HG03565 (cell line): ENCODE measurements around the gene GPATCH8.
"Not testable (repeated sequence)": the region's sequence is repeated elsewhere in the genome, so short reads cannot be mapped to it uniquely, and the experiment has no call there.

ENCODE experiments used
- ATAC-seq: cut with Tn5 transposase; IDR thresholded peaks from one replicate; pipeline ENCODE4 v1.9.1; 2021; ENCODE audit warnings: mild to moderate bottlenecking, moderate library complexity; ENCODE audit not compliant: unreplicated experiment

GPATCH8 gene

DNA sequence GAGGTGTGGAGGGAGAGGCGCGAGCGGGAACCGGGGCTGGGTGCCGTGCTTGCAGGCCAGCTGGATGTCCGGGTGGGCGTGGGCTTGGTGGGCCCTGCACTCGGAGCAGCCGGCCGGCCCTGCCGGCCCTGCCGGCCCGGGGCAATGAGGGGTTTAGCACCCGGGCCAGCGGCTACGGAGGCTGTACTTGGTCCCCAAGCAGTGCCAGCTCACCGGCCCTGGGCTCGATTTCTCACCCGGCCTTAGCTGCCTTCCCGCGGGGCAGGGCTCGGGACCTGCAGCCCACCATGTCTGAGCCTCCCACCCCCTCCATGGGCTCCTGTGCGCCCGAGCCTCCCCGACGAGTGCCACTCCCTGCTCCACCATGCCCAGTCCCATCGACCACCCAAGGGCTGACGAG, 24.7 kb upstream of the GPATCH8 start:
- no peak for ATAC-seq

DNA sequence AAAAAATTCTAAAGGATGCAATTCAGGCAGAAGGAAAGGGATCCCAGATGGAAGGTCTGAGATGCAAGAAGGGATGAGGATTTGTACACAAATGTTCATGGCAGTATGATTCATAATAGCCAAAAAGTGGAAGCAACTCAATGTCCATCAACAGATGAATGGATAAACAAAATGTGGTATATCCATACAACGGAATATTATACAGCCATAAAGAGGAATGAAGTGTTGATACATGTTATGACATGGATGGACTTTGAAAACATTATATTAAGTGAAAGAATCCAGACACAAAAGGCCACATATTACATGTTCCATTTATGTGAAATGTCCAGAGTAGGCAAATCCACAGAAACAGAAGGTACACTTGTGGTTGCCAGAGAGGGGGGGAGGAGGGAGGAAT, 23.9 kb upstream of the GPATCH8 start:
- ATAC-seq: no peak

DNA sequence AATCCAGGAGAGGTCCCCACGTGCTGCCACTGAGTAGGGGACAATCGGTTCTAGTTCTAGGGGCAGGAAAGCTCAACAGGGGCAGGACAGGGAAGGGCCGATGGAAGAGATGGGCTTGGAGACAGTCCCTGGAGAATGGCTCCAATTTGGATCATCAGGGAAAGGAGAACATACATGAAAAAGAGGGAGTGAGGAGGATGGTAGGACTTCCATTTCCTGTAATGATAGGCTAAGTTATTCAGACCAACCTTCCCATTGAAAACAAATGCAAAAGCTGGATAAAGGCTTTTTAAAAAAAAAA, 20.4 kb upstream of the GPATCH8 start:
- no peak for ATAC-seq

DNA sequence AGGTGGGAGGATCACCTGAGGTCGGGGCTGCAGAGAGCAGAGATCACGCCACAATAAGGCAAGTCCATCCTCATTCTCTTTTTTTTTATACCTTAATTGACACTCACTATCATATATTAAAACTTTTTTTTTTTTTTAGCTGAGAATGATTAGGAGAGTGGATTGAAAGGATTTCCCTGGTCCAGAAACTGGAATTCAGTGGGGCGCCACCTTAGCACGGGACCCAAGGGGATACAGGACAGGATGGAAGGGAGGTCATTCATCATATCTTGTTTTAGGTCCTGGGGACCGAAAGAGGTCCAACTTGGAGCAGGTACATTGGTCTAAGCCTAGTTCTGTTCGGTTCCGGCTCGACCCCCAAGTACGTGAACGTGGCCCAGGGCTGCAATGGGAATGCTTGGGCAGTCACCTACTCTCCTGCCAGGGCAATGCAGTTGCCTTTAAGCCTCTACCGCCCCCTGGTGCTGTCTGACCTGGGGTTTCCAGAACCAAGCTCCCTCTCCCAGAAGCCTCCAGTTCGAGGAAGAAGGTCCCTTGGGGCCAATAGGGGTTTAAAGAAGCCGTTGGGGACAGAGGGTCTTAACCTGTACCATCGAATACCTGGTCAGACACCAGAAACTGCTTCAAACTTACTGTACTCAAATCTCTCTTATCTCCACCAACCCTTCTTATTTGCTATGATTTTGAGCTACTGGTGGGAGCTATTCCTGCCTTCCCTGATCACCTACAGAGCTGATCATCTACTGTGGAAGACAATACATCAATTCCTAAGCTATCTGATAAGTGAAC, 19.9 kb upstream of the GPATCH8 start:
- ATAC-seq: no peak

DNA sequence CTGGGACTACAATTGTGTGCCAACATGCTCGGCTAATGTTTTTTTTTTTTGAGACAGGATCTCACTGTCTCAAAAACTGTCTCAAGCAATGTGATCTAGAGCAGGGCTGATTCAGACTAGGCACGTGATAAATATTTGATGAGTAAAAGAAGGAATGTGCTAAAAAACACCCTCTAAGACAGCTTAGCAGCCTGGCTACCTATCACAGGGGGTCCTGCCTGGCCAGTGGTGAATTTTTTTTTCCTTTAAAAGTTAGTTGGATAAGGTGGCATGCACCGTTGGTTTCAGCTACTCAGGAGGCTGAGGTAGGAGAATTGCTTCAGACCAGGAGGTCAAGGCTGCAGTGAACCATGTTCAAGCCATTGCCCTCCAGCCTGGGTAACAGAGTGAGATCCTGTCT, 14.8 kb upstream of the GPATCH8 start:
- no peak for ATAC-seq

DNA sequence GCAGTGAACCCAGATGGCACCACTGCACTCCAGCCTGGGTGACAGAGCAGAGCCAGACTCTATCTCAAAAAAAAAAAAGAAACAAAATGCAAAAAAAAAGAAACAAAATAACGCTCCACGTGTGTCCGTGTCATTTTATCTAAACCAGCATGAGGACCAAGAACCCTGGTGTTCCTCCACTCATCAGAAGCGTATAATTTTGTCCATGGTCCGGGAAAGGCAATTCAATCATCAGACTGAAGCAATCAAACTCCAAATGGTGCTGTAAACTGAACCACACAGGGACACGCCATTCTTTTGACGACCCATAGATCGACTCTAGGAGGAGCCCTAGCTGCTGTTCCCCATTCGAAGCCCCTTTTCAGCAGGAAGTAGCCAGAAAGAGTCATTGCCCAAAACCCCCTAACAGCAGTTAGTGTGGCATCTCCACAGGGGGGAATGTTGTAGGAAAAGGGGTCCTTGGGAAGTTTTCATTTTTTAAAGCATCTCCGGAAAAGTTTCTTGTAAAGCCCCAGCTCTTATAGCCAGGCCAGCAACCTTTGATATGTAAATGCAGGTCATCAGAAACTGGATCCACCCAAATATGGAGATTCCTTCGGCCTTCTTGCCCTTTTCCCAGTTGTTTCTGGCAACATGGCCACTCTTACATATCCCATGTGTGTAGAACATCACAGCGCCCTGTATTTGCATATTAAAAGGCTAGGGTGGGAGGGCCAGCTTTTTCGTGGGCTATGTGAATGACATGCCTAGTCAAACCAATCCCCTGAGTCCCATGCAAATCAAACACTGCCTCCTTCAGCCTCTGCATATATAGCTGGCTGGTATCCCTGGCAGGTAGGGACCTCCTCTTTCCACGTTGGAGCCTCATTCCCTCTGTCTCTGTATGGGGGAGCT, 8.3 kb upstream of the GPATCH8 start:
- not testable (repeated sequence) for ATAC-seq

DNA sequence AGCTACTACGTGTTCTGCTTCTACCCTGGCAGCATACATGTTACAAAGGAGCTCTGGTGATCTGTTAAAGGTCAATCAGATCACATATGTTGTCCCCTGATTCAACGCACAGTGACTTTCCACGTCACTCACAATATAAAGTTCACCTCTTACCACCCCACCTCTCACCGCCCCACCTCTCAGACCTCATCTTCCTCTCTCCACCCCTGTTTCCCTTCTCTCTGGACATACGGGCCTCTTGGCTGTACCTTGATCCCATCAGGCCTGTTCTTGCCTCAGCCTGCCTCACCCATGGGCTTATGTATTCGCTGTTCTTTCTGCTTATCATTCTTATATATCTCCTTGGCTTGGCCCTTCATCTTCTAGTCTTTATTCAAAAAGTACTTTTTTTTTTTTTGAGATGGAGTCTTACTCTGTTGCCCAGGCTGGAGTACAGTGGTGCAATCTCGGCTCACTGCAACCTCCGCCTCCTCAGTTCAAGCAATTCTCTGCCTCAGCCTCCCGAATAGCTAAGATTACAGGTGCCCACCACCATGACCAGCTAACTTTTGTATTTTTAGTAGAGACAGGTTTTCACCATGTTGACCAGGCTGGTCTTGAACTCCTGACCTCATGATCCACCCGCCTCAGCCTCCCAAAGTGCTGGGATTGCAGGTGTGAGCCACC, 3.9 kb upstream of the GPATCH8 start:
- ATAC-seq: not testable (repeated sequence)

DNA sequence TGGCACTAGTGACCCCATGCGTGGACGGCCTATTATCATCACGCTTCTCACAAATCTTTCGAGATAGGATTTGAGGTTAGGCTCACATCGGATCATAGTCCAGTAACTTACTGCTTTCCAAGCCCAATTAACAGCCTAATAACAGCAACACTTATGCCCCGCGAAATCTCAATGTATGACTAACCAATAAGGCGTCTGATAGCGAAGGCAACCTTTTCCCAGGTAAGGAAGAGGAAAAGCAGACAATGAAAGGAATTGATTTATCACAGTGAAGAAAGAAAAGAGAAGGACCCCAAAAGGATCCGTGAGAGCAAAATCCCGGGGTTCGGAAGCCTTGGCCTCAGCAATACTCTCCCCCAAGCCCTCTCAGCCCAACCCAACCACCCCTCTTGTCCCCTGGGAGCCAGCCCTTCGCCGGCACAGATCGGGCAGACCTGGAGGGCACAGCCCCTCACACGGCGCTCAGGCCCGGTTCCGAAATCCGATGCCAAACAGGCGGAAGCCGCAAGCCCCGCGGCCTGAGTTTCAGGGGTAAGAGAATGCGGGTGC, 534 bp downstream of the GPATCH8 start:
- ATAC-seq: peak; percentile 6

DNA sequence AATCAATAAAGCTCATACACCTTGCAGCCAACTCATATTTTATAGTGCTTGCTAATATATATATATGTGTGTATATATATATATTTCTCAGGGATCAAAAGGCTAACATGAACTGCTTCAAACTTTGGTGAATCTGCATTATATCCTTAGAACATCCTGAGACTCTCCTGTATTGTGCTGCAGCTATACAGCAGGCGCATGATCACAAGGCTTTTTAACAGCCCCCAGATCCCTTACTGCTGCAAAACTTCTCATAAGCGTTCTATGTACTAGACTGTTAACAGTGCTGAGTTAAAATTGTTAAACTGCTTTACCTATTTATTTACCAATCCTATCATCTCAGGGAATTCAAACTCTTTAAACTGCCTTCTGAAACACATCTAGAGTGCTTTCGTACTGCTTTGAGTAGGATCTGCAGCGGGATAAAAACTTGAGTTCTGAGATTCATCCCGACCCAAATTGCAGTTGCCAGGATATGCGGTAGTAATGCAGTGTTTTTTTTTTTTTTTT, 1.3 kb downstream of the GPATCH8 start:
- no peak for ATAC-seq

DNA sequence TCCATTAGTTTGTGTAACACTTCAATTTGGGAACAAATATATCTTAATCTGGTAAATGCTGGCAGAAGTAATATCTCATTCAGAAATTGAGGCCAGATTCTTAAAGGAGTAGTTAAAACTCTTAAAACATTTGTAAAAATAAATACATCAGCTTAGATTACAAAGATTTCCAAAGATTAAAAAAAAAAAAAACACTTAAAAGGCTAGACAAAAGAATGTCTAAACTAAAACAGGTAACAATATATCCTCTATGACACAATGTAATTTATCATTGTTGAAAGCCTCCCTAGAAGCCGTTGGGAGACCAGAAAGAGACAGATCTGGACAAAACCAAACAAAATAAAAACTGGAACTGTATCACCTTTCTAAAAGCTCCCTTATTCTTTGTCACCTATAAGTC, 3.5 kb downstream of the GPATCH8 start:
- ATAC-seq: no peak

DNA sequence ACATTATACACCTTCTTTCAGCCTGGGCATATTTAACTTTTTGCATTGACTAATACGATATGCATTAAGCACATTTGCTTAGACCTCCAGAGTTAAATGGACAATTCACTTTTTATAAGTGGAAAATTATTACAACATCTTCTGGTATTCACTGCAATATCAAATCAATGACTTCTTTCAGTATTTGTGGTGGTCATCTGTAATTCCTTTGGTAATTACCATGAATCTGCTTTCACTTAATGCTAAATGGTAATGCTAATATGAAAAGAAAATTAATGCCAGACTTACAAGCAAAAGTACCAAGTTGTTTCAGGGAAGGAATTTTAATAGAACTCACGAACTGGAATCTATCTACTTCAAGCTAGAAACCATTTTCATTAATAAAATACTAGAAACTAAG, 6.4 kb downstream of the GPATCH8 start:
- ATAC-seq: no peak

DNA sequence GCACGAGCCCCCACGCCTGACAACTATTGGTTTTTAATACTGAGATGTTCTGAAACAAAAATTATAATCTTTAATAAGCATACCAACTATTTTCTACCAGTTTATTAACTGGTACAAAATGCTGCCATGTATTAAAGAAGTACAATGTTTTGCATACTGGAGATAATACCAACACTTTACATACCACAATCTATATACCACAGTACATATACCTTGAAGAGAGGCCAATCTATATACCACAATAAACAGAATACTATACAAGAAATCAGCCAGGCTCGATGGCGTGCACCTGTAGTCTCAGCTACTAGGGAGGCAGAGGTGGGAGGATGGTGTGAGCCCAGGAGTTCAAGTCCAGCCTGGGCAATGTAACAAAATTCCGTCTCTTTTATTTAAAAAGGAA, 9.9 kb downstream of the GPATCH8 start:
- no peak for ATAC-seq

DNA sequence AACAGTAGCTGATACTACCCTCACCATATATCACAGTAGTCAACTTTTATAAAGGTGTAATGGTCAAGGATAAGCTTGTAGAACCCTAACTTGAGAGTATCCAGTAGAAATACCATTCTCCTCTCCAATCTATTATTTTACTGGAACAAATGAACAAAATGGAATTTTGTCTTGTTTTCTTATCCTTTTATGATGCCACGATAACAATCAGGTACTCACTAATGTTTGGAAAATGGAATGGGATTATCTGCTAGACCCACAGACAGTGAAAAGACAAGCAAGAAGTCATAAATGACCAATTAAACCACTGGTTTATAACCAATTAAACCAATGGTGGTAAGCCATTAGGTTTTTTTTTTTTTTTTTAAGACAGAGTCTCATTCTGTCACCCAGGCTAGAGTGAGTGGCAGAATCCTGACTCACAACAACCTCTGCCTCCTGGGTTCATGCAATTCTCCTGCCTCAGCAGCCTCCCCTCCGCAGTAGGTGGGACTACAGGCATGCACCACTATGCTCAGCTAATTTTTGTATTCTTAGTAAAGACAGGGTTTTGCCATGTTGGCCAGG, 10.4 kb downstream of the GPATCH8 start:
- ATAC-seq: no peak

DNA sequence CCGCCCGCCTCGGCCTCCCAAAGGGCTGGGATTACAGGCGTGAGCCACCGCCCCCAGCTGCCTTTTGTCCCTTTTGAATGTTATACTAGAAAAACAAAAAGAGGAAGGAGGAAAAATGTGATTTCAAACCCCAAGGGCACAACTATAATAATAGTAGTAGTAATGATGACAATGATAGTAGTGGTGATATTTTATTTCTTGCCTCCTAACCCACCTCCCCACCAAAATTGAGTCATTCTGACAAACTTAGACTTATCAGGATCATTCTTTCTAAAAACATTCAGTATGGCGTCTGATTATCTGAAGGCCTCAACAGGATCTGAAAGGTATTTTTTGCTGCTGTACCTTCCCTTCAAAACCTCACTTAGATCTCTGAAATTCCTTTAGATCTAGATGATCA, 13.6 kb downstream of the GPATCH8 start:
- no peak for ATAC-seq

DNA sequence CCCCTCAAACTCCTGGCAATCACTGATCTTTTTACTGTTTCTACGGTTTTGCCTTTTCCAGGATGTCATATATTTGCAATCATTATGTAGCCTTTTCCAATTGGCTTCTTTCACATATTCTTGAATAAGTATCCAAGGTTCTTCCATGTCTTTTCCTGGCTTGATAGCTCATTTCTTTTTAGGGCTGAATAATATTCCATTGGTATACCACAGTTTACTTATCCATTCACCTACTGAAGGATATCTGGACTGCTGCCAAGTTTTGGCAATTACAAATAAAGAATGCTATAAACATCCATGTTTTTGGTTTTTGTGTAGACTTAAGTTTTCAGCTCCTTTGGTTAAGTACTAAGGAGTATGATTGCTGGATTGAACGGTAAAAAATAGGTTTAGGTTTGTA, 16.0 kb downstream of the GPATCH8 start:
- ATAC-seq: no peak

DNA sequence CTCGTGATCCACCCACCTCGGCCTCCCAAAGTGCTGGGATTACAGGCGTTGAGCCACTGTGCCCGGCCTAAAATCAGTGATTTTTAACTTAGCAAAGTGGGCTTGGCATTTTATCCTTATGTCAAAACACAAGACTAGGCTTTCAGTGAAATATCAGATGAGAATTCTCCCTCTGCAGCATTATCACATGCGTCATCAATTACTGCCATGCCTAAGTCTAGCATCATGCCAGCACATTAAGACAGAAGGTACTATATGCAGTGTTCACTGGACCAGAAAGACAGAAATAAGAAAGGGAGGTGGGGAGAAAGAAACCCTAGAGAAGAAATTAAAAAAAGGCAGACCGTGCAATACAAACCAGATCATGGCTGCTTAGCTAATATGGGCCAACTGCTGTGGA, 29.8 kb downstream of the GPATCH8 start:
- ATAC-seq: no peak

DNA sequence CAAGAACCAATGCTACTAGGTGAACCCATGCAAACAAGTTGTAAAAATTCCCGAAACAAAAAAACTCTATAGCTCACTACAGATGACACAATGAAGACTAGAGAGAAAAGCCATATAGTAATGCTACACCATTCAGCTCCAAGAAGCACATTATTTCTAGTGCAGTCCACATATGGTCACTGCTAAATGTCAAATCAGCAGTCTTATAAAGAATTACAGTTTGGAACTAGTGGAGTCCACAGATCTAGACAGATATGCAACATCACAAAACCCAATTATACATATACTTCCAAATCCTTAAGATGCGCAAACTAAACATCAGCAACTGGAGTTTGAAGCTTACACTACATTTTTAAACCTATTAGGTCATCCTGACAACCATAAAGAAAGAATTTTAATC, 33.5 kb downstream of the GPATCH8 start:
- no peak for ATAC-seq

DNA sequence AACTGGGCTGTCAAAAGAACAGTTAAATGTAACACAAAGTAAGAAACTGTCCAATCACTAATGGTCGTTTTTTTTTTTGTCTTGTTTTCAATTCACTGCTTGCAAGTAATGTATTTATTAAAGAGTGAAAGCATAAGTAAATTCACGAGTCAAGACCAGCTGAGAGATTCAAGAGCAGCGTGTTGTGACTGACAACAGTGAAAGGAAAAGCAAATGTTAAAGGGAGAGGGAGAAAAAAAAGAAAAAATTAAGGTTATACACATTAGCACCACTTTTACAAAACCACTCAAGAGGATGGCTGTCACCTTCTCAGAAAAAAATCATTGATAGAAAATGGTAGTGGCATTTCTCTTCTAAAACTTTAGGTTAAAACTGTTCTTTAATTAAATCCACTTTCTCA, 36.1 kb downstream of the GPATCH8 start:
- ATAC-seq: no peak

DNA sequence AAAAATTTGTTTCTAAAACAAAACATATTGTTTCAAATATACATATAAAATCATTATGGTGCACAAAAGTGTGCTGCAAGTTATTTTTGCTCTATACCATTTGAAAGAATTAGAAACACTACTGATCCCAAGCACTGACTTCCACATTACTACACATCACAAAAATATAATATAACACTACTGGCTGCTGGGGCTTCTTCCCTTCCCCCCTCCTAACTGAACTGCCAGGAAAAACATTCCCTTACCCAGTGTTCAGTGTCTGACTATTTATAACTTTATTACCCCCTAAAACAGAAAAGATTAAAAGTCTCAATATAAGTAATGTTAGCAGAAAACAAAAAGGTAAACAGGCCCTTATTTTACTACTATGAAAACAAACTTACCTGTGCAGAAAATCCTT, 36.9 kb downstream of the GPATCH8 start:
- ATAC-seq: no peak

DNA sequence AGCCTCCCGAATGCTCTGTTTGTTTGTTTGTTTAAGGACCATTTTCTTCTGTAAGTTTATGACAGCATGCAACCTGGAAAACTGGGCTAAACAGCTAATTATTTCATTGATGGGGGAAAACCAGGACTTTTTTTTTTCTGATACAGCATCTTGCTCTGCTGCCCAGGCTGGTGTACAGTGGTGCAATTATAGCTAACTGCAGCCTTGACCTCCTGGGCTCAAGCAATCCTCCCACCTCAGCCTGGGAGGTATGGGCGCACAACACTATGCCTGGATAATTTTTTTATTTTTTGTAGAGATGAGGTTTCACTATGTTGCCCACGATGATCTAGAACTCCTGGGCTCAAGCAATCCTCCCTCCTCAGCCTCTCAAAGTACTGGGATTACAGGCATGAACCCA, 37.3 kb downstream of the GPATCH8 start:
- ATAC-seq: no peak

DNA sequence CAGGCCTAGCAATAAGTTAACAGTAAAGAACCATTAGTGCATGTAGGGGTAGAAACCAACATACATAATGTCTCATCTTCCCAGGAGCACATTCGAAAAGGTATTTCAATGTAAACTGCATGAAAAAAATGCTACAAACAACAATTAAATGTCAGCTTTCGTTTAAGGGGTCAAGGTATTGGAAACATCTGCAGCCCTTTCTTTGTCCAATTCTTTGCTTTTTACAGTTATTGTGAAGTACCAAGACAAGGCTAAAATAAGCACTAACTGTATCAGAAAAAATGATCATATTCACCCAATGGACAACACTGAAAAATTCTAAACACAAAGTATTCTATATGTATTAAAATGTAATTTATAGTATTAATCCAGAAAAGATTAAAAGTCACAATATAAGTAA, 37.9 kb downstream of the GPATCH8 start:
- no peak for ATAC-seq
